DMS153 treated with DMSO at 0.1 percent for 48 hours (cell line): Measurements from ENCODE around the gene PCDH7.

Experiments
- DNase-seq: peaks from one replicate; lab custom pipeline; 2025; ENCODE audit not compliant: unreplicated experiment; lab: John Stamatoyannopoulos, UW

The PCDH7 gene

GRCh38 chr4:30720021-30720660 is at the start of gene PCDH7:
Gene PCDH7, plus strand, starts transcription at chr4:30720369. Its CDS starts 1,054 bp downstream, at chr4:30721423.
- no peak for DNase-seq

- DNase-seq, result no peak
These were observed 48.2 kb upstream of the PCDH7 start for GRCh38 chr4:30671926-30672448.

GRCh38 chr4:30696191-30696590 is 24.0 kb upstream of the PCDH7 start:
- DNase-seq, result no peak

- no peak for DNase-seq
These were observed 5.6 kb upstream of the PCDH7 start for GRCh38 chr4:30714408-30715031.

- no peak for DNase-seq
These were observed 4.0 kb upstream of the PCDH7 start for GRCh38 chr4:30716158-30716557.

GRCh38 chr4:30716681-30717207 is 3.4 kb upstream of the PCDH7 start:
- no peak for DNase-seq

- DNase-seq, result no peak
These were observed 2.8 kb upstream of the PCDH7 start for GRCh38 chr4:30717208-30718020.

- DNase-seq, result no peak
These were observed 2.1 kb upstream of the PCDH7 start for GRCh38 chr4:30718021-30718542.

GRCh38 chr4:30718641-30719453 is 1.3 kb upstream of the PCDH7 start:
- DNase-seq, result no peak

- no peak for DNase-seq
These were observed 632 bp upstream of the PCDH7 start for GRCh38 chr4:30719454-30720020.

- DNase-seq, result no peak
These were observed 554 bp downstream of the PCDH7 start for GRCh38 chr4:30720661-30721184.

- no peak for DNase-seq
These were observed 1.3 kb downstream of the PCDH7 start for GRCh38 chr4:30721185-30722091.

- DNase-seq, result no peak
These were observed 1.9 kb downstream of the PCDH7 start for GRCh38 chr4:30722092-30722358.

GRCh38 chr4:30722359-30723200 is 2.4 kb downstream of the PCDH7 start:
- no peak for DNase-seq

- DNase-seq, result no peak
These were observed 3.2 kb downstream of the PCDH7 start for GRCh38 chr4:30723201-30723955.

- no peak for DNase-seq
These were observed 4.1 kb downstream of the PCDH7 start for GRCh38 chr4:30724247-30724646.

GRCh38 chr4:30725562-30725961 is 5.4 kb downstream of the PCDH7 start:
- no peak for DNase-seq
